HG02623 (cell line): ENCODE data around the gene UTF1.

Source experiments
- ATAC-seq: cut with Tn5 transposase; IDR thresholded peaks from one replicate; pipeline ENCODE4 v1.9.1; 2021; ENCODE audit warnings: moderate library complexity; ENCODE audit not compliant: unreplicated experiment

Gene UTF1

GRCh38 chr10:133276435-133277201, 46.6 kb downstream of the UTF1 start, which contains the start of gene ADAM8:
TSS of gene ADAM8 (minus strand) at chr10:133276868. CDS start at chr10:133276817, 51 bp downstream.
- ATAC-seq, result peak; percentile 36

DNA sequence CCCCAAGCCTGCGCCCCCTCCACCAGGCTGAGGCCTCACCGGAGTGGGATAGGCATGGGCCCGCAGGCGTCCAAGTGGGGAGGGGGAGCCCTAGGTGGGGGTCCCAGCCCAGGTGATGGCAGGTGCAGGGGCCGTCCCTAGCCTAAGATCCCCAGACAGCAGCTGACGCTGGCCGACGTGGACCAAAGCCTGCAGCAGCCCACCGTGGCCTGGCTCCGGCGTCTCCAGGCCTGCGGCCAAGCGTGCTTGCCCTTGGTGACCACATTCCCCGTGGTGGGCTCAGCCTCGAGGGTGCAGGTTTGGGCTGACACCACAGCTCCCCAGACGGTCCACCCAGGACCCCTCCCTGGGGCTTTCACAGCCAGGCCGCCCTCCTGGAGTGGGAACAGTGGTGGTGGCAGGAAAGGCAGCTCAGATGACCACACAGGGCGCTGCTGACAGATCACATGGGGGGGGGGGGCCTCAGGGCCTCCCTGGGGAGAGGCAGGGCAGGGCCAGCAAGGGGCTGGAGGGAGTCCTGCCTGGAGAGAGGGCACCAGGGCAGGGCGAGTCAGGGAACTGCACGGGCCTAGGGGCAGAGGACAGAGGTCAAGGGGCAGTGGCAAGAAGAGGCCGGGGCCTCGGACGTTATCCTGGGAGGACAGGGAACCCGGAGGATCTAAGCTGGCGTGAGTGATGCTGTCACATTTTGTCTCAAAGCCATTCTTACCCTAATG, 47.4 kb downstream of the UTF1 start:
- no peak for ATAC-seq

DNA sequence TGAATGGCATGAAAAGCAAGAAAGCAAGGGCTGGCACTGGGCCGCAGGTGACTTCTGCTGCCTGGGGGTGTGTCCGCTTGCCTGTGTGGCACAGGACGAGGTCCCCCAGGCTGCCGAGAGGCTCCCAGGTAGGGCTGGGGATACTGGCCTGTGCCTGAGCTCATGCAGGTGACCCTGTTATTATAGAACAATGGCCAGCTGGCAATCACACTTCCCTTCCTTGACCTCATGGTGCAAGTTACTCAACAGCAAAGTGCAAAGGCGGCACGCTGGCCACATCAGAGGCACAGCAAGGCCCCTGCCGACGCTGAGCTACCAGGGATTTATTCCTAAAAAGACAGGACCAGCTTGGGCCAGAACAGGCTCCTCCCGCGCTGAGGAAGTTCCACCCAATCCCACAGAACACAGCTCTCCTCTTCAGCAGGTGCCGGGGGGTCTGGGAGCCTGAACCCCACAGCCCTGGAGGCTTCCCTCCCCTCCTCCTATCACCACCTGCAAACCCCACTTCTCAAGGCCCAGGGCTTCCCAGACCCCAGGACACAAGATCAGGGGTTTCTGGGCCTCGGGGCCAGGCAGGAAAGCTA, 48.1 kb downstream of the UTF1 start:
- ATAC-seq, result no peak

DNA sequence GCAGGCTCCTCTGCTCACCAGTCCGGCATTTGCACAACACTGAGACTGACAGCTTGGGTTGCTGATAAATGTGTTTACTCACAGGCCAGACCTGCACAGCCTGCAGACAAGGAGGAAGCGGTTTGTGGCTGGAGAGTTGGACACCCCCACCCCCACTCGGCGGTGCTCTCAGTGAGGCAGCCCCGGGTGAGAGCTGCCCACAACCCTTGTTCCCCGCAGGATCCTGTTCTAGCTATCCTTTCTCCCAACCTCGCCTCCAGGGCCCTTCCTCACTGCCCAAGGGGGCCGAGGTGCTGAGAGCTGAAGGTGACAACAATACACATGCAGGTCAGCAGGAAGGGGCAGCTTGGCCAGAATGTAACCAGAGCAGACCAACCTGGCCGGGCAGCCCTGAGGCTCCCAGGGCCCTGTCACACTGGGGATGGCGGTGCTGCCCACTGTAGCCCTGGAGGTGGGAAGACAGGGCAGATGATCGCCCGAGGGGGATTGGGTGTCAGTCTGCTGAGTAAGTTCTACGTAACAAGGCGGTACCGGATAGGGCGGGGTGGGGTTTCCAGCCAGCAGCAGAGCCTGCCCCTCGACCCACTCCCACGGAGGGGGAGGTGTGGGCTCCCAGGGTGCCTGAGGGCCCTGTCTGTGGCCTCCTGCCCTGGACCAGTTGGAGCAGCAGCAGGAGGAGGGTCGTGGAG, 48.7 kb downstream of the UTF1 start:
- ATAC-seq, result peak; percentile 28

DNA sequence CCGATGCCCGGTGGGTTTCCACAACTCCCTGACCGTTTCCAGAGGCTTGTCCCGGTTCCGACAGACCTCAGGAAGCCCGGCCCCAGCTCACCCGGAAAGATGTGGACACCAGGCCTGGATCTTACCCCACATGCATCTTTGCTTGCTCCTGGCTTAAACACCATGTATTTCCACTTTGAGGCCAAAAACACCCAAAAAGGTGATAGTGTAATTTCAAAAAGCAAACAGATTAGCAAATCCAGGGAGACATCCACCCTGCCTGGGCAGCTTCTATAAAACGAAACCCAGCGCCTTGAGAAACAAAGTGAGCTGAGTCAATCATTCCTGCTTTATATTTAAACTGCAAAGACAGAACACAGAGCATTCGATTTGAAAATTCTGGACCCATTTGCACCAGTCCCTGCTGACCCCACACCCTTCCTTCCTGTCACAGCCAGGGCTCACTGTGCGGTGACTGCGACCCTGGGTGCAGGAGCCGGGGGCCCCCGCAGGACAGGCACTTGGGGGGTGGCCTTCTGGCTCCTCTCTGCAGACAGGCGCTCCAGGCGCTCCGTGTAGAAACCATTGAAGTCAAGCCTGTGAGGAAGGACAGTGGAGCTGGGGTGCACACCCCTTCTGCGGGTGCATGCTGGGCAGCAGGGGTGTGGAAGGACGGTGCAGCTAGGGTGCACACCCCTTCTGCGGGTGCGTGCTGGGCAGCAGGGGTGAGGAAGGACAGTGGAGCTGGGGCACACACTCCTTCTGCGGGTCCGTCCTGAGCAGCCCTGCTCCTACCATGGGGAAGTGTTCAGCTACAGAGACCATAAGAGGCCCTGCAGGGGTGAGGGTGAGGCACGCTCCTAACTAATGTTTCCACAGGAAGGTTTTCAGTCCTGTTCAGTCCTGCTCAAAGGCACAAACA, 49.6 kb downstream of the UTF1 start:
- ATAC-seq, result no peak

- no peak for ATAC-seq
Observed at GRCh38 chr10:133280391-133281059, 50.5 kb downstream of the UTF1 start.

- ATAC-seq, result no peak
Observed at GRCh38 chr10:133281084-133281483, 51.1 kb downstream of the UTF1 start.
